HL-60/S4 treated with retinoic acid at 250 ng/mL for 4 days and 3 days (cell line): Measurements from ENCODE around the gene FDX1.

Experiments used
- in situ Hi-C: fragments of 300-500 bp; cut with MboI; formaldehyde crosslinking; loops from 2 replicates; pipeline ENCODE4 v1.7.0; 2022; ENCODE audit warnings: low sequenced_read_pairs

FDX1 gene

GRCh38 chr11:110465231-110465630 is 35.5 kb downstream of the FDX1 start:
- in situ Hi-C loops = loop anchor here (25.0 kb wide), 1 partner anchor 772 kb away; the partner anchor contains the start of gene POU2AF2

GRCh38 chr11:110467556-110467955 is 37.8 kb downstream of the FDX1 start:
- in situ Hi-C loops = loop anchor here (25.0 kb wide), 1 partner anchor 770 kb away; the partner anchor contains the start of gene POU2AF2

- in situ Hi-C loops = loop anchor here (25.0 kb wide), 1 partner anchor 769 kb away; the partner anchor contains the start of gene POU2AF2
Observed at GRCh38 chr11:110468121-110468520, 38.4 kb downstream of the FDX1 start.

- in situ Hi-C loops = loop anchor here (25.0 kb wide), 1 partner anchor 768 kb away; the partner anchor contains the start of gene POU2AF2
Observed at GRCh38 chr11:110469127-110469526, 39.4 kb downstream of the FDX1 start.

GRCh38 chr11:110470716-110471115 is 41.0 kb downstream of the FDX1 start:
- in situ Hi-C loops = loop anchor here (25.0 kb wide), 1 partner anchor 767 kb away; the partner anchor contains the start of gene POU2AF2

- in situ Hi-C loops = loop anchor here (25.0 kb wide), 1 partner anchor 766 kb away; the partner anchor contains the start of gene POU2AF2
Observed at GRCh38 chr11:110471371-110471770, 41.6 kb downstream of the FDX1 start.

GRCh38 chr11:110472858-110473257 is 43.1 kb downstream of the FDX1 start:
- in situ Hi-C loops = loop anchor here (25.0 kb wide), 1 partner anchor 764 kb away; the partner anchor contains the start of gene POU2AF2

- in situ Hi-C loops = loop anchor here (25.0 kb wide), 1 partner anchor 764 kb away; the partner anchor contains the start of gene POU2AF2
Observed at GRCh38 chr11:110473706-110474105, 44.0 kb downstream of the FDX1 start.

- in situ Hi-C loops = loop anchor here (25.0 kb wide), 1 partner anchor 763 kb away; the partner anchor contains the start of gene POU2AF2
Observed at GRCh38 chr11:110474578-110474977, 44.8 kb downstream of the FDX1 start.

- in situ Hi-C loops = no loop called here
Observed at GRCh38 chr11:110475671-110476070, 45.9 kb downstream of the FDX1 start.

GRCh38 chr11:110478410-110478809 is 48.7 kb downstream of the FDX1 start:
- in situ Hi-C loops = no loop called here

GRCh38 chr11:110479108-110480101 is 49.7 kb downstream of the FDX1 start:
- in situ Hi-C loops = no loop called here

- in situ Hi-C loops = no loop called here
Observed at GRCh38 chr11:110481523-110481922, 51.8 kb downstream of the FDX1 start.

GRCh38 chr11:110486156-110486555 is 56.4 kb downstream of the FDX1 start:
- in situ Hi-C loops = no loop called here

- in situ Hi-C loops = no loop called here
Observed at GRCh38 chr11:110488446-110488845, 58.7 kb downstream of the FDX1 start.

- in situ Hi-C loops = no loop called here
Observed at GRCh38 chr11:110490886-110491285, 61.1 kb downstream of the FDX1 start.

- in situ Hi-C loops = no loop called here
Observed at GRCh38 chr11:110491577-110492320, 62.0 kb downstream of the FDX1 start.

- in situ Hi-C loops = no loop called here
Observed at GRCh38 chr11:110492321-110492685, 62.6 kb downstream of the FDX1 start.

- in situ Hi-C loops = no loop called here
Observed at GRCh38 chr11:110493346-110493745, 63.6 kb downstream of the FDX1 start.

GRCh38 chr11:110497231-110497978 is 67.7 kb downstream of the FDX1 start:
- in situ Hi-C loops = no loop called here
